SK-N-SH (cell line): ENCODE data around the gene FOXRED1.

ENCODE experiments used
- FOXM1 ChIP-seq: IDR thresholded peaks from 2 replicates; pipeline ENCODE4 v1.4.0; 2012; ENCODE audit warnings: low read depth, mild to moderate bottlenecking
- GABPA ChIP-seq: IDR thresholded peaks from 2 replicates; pipeline ENCODE4 v1.4.0; 2012; ENCODE audit warnings: low read depth, mild to moderate bottlenecking
- POLR2AphosphoS5 ChIP-seq: IDR thresholded peaks from 2 replicates; pipeline ENCODE4 v1.6.1; 2012; ENCODE audit warnings: low read depth, low read length
- SIN3A ChIP-seq: IDR thresholded peaks from 2 replicates; pipeline ENCODE4 v1.6.1; 2012; ENCODE audit warnings: low read depth, mild to moderate bottlenecking, low read length, moderate library complexity, borderline replicate concordance
- TAF1 ChIP-seq: IDR thresholded peaks from 2 replicates; pipeline ENCODE4 v1.6.1; 2012; ENCODE audit warnings: low read depth, mild to moderate bottlenecking, low read length, moderate library complexity, borderline replicate concordance
- TEAD4 ChIP-seq: IDR thresholded peaks from 2 replicates; pipeline ENCODE4 v1.4.0; 2012; ENCODE audit warnings: mild to moderate bottlenecking, borderline replicate concordance; ENCODE audit not compliant: insufficient read depth
- TF ChIP-seq, protein P1 (sequence below): fragments of 200-600 bp; sonication (generic); IDR thresholded peaks from 2 replicates; pipeline ENCODE4 v1.6.1; 2017; ENCODE audit warnings: antibody characterized with exemption, mild to moderate bottlenecking, moderate library complexity
- TF ChIP-seq, protein P2 (sequence below): IDR thresholded peaks from 2 replicates; pipeline ENCODE4 v1.4.0; 2012; ENCODE audit warnings: low read depth, borderline replicate concordance

DNA sequence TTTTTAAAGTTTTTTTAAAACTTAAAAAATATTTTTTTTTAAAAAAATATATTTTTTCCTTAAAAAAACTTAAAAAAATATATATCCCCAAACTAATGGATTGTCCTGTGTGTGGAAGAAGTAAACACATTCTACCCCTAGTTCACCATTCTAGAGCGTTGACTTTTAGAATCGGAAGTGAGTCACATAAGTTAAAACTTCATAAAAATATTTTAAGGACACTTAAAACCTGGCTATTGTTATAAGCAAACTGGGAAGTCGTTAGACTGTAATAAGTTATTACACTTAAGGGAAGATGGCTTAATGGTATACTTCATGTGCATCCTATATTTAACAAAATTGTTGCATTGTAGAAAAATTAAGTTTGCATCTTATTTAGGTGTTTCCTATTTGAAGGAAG is 36.3 kb upstream of the FOXRED1 start:
- TF ChIP-seq, protein P1, sequence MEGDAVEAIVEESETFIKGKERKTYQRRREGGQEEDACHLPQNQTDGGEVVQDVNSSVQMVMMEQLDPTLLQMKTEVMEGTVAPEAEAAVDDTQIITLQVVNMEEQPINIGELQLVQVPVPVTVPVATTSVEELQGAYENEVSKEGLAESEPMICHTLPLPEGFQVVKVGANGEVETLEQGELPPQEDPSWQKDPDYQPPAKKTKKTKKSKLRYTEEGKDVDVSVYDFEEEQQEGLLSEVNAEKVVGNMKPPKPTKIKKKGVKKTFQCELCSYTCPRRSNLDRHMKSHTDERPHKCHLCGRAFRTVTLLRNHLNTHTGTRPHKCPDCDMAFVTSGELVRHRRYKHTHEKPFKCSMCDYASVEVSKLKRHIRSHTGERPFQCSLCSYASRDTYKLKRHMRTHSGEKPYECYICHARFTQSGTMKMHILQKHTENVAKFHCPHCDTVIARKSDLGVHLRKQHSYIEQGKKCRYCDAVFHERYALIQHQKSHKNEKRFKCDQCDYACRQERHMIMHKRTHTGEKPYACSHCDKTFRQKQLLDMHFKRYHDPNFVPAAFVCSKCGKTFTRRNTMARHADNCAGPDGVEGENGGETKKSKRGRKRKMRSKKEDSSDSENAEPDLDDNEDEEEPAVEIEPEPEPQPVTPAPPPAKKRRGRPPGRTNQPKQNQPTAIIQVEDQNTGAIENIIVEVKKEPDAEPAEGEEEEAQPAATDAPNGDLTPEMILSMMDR = no peak
- no peak for TF ChIP-seq POLR2AphosphoS5
- TF ChIP-seq TAF1 = no peak
- TF ChIP-seq FOXM1 = no peak
- TF ChIP-seq, protein P2, sequence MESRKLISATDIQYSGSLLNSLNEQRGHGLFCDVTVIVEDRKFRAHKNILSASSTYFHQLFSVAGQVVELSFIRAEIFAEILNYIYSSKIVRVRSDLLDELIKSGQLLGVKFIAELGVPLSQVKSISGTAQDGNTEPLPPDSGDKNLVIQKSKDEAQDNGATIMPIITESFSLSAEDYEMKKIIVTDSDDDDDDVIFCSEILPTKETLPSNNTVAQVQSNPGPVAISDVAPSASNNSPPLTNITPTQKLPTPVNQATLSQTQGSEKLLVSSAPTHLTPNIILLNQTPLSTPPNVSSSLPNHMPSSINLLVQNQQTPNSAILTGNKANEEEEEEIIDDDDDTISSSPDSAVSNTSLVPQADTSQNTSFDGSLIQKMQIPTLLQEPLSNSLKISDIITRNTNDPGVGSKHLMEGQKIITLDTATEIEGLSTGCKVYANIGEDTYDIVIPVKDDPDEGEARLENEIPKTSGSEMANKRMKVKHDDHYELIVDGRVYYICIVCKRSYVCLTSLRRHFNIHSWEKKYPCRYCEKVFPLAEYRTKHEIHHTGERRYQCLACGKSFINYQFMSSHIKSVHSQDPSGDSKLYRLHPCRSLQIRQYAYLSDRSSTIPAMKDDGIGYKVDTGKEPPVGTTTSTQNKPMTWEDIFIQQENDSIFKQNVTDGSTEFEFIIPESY = no peak
- no peak for TF ChIP-seq GABPA
- no peak for TF ChIP-seq SIN3A
- no peak for TF ChIP-seq TEAD4
